Esophagus mucosa (tissue), 1 donor: Measurements from ENCODE around the gene GTSE1. TPM values are rescaled to one million over a fixed set of nuclear protein-coding genes. Genes with fewer than 3 reads are reported as not detected.
A peak's percentile ranks its signal among the peaks of the same experiment; 100 is the strongest.

Source experiments
- ATAC-seq: fragments of 200-7000 bp; cut with Tn5 transposase; one replicate; pipeline ENCODE4 v1.9.1; 2020
- total RNA-seq: library from RNA; stranded (reverse); gene quantifications from one replicate; pipeline ENCODE4 v1.2.4, GENCODE V29; 2023
- donor health status: DM: yes; HTN: yes; CAD: no.

The GTSE1 gene
- total RNA-seq, 1 donor from 2014 or later: 10.2 TPM

GRCh38 chr22:46275455-46276122 is 21.1 kb upstream of the GTSE1 start:
- ATAC-seq: no peak

GRCh38 chr22:46276563-46276962 is 20.1 kb upstream of the GTSE1 start:
- ATAC-seq: no peak

- ATAC-seq: no peak
These were observed 17.7 kb upstream of the GTSE1 start for GRCh38 chr22:46278656-46279645.

- ATAC-seq: peak; percentile 45
These were observed 16.4 kb upstream of the GTSE1 start for GRCh38 chr22:46280063-46280817.

GRCh38 chr22:46280999-46281623 is 15.6 kb upstream of the GTSE1 start:
- peak; percentile 26 for ATAC-seq

- ATAC-seq: no peak
These were observed 14.6 kb upstream of the GTSE1 start for GRCh38 chr22:46281866-46282678.

- no peak for ATAC-seq
These were observed 10.7 kb upstream of the GTSE1 start for GRCh38 chr22:46286006-46286405.

GRCh38 chr22:46286941-46287872 is 9.5 kb upstream of the GTSE1 start:
- no peak for ATAC-seq

- peak; percentile 65 for ATAC-seq
These were observed 8.6 kb upstream of the GTSE1 start for GRCh38 chr22:46287873-46288751.

- no peak for ATAC-seq
These were observed 7.8 kb upstream of the GTSE1 start for GRCh38 chr22:46288846-46289243.

- ATAC-seq: no peak
These were observed 7.3 kb upstream of the GTSE1 start for GRCh38 chr22:46289244-46289891.

- no peak for ATAC-seq
These were observed 6.4 kb upstream of the GTSE1 start for GRCh38 chr22:46290121-46290842.

- ATAC-seq: no peak
These were observed 5.6 kb upstream of the GTSE1 start for GRCh38 chr22:46290843-46291785.

- no peak for ATAC-seq
These were observed 4.5 kb upstream of the GTSE1 start for GRCh38 chr22:46292173-46292572.

- ATAC-seq: no peak
These were observed 3.9 kb upstream of the GTSE1 start for GRCh38 chr22:46292732-46293131.

GRCh38 chr22:46293577-46294260 is 3.0 kb upstream of the GTSE1 start:
- ATAC-seq: no peak
